Measurements from ENCODE around the gene TMTC1.

TMTC1 gene

DNA sequence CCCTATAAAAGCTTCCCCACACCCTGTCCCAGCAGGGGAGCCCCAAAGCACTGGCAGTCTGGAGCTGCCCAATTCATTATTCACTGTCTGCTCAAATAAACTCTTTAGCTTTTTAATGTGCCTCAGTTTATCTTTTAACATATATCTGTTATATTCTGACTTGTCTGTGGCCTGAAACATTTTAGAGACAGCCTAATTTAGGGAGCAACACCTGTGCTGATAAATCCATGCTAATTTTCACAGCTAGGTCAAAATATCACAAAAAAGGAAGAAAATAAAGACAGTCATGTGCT lies 32.9 kb downstream of the TMTC1 start:
- no peak overlapping the region for H3K4me3 ChIP-seq (ENCODE audit: low read depth, low read length)
- TF ChIP-seq MYC (IDR thresholded peaks at IDR 0.05; ENCODE audit: low read depth, low read length) (no peak), POLR2A (IDR thresholded peaks at IDR 0.05; ENCODE audit: extremely low read depth, insufficient read length) (no peak)
- TF ChIP-seq, protein P1, sequence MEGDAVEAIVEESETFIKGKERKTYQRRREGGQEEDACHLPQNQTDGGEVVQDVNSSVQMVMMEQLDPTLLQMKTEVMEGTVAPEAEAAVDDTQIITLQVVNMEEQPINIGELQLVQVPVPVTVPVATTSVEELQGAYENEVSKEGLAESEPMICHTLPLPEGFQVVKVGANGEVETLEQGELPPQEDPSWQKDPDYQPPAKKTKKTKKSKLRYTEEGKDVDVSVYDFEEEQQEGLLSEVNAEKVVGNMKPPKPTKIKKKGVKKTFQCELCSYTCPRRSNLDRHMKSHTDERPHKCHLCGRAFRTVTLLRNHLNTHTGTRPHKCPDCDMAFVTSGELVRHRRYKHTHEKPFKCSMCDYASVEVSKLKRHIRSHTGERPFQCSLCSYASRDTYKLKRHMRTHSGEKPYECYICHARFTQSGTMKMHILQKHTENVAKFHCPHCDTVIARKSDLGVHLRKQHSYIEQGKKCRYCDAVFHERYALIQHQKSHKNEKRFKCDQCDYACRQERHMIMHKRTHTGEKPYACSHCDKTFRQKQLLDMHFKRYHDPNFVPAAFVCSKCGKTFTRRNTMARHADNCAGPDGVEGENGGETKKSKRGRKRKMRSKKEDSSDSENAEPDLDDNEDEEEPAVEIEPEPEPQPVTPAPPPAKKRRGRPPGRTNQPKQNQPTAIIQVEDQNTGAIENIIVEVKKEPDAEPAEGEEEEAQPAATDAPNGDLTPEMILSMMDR (IDR thresholded peaks at IDR 0.05; ENCODE audit: low read depth, low read length), result no peak
- TF ChIP-seq, protein P2, sequence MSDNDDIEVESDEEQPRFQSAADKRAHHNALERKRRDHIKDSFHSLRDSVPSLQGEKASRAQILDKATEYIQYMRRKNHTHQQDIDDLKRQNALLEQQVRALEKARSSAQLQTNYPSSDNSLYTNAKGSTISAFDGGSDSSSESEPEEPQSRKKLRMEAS (IDR thresholded peaks at IDR 0.05; ENCODE audit: low read depth, low read length), result no peak
- no peak for DNase-seq (ENCODE audit: low read depth)

DNA sequence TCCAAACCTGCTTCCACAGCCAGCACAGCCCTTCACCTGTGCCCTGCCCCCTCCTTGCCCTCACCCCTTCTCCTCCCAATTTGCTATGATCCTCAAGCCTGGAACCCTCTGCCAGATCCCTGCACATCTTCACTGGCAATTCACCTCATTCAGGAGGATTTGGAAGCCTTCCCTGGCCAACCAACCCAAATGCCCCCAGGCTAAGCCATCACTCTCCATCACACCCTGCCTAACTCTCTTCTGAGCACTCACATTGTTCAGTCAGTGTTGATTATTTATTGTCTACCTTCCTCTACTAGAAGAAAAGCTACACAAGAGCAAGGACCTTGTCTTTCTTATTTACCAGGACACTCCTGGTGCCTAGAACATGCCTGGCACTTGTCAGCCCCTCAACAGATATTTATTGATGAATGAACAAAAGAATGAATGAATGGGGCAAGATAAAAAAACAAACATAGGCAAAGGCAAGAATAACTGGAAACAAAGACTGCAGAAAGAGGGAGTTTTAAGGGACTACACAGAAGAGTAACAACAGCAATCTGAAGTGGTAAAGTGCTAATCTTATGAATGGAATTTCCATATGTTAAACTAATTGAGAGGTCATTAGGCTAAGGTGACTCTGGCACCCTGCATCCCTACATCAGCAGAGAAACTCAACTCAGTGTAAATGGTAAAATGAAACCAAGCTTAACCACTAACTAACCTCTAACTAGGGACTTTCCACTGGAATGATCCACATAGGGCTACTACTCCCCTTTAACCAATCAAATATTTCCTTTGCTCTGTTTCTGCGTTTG lies 33.4 kb downstream of the TMTC1 start:
- TF ChIP-seq, protein P1 (IDR thresholded peaks at IDR 0.05; ENCODE audit: low read depth, low read length), result no peak
- TF ChIP-seq POLR2A (IDR thresholded peaks at IDR 0.05; ENCODE audit: extremely low read depth, insufficient read length), result no peak
- TF ChIP-seq MYC (IDR thresholded peaks at IDR 0.05; ENCODE audit: low read depth, low read length), result no peak
- TF ChIP-seq, protein P2 (IDR thresholded peaks at IDR 0.05; ENCODE audit: low read depth, low read length), result no peak
- no peak for DNase-seq (ENCODE audit: low read depth)
- no peak overlapping the region for H3K4me3 ChIP-seq (ENCODE audit: low read depth, low read length)

DNA sequence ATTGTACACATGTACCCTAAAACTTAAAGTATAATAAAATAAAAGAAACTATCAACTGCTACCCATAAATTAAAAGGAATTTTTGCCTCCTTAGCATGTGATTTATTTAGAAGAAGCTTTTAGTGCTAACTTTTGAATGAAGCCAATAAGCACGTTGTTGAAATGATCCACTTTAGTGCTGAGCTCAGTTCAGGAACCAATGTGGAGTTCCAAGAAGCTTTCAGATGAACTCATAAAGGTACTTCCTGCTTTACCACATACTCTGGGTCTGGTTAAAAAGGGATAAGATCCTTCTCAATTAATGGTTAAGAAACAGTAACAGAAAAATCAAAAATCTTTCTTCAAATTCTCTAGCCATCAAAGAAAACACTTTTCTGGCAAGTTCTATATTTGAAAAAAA lies 39.4 kb downstream of the TMTC1 start:
- H3K4me3 ChIP-seq (ENCODE audit: low read depth, low read length), result no peak overlapping the region
- TF ChIP-seq, protein P1 (IDR thresholded peaks at IDR 0.05; ENCODE audit: low read depth, low read length), result no peak
- TF ChIP-seq POLR2A (IDR thresholded peaks at IDR 0.05; ENCODE audit: extremely low read depth, insufficient read length), result no peak
- TF ChIP-seq, protein P2 (IDR thresholded peaks at IDR 0.05; ENCODE audit: low read depth, low read length), result no peak
- no peak for TF ChIP-seq MYC (IDR thresholded peaks at IDR 0.05; ENCODE audit: low read depth, low read length)
- no peak for DNase-seq (ENCODE audit: low read depth)

DNA sequence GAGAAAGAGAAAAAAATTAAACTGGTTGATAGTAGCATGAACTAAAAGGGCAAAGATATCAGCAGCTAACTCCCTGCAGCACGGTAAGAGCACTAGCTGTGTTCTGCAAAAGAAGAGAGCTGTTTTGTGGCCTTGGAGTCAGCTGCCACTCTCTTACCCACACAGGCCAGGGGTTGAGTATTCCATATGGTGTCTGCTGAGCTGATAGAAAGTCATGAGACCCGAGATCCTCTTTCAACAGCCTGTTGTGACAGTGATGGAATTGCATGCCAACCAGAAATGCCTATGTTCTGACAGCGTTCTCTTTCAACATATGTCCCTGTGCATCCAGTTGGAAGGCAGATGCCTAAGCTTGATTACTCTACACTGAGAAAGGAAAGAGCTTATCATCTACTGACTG lies 39.9 kb downstream of the TMTC1 start:
- DNase-seq (ENCODE audit: low read depth), result no peak
- TF ChIP-seq POLR2A (IDR thresholded peaks at IDR 0.05; ENCODE audit: extremely low read depth, insufficient read length), result no peak
- no peak overlapping the region for H3K4me3 ChIP-seq (ENCODE audit: low read depth, low read length)

DNA sequence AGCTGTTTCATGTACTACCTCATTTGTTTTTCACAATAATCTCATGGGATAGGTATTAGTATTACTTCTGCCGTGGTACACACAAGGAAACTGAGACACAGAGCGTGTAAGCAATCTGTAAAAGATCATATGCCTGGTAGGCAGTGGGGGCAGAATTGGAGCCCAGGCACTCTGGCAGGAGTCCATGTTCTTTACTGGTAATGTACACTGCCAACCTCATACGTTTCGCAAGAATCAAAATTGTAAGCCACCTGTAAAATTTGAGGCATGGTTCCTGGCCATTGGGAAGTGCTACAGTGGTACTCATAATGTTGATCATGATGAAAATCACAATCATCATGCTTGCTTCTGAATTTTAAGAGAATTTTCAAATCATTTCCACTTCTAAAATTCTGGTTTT lies 40.7 kb downstream of the TMTC1 start:
- no peak for DNase-seq (ENCODE audit: low read depth)
- no peak overlapping the region for H3K4me3 ChIP-seq (ENCODE audit: low read depth, low read length)
- TF ChIP-seq, protein P1 (IDR thresholded peaks at IDR 0.05; ENCODE audit: low read depth, low read length), result no peak
- TF ChIP-seq MYC (IDR thresholded peaks at IDR 0.05; ENCODE audit: low read depth, low read length) (no peak), POLR2A (IDR thresholded peaks at IDR 0.05; ENCODE audit: extremely low read depth, insufficient read length) (no peak)
- TF ChIP-seq, protein P2 (IDR thresholded peaks at IDR 0.05; ENCODE audit: low read depth, low read length), result no peak

DNA sequence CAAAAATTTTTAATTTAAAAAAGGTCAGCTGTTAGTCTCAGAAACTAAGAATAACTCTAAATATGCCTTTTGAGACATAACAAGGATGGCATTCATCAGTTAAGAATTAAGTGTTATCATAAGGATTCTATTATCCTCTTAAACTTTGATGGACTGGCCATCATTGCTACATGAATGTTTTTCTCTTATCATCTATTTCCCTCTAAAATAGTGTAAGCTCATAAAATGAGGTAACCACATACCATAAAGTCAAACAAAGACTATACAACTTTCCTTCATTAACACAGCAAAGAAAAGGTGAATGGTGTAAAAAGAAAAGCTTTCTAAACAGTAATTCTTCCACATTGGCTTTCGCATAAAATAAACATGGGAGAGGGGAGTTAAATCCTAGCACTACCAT lies 41.1 kb downstream of the TMTC1 start:
- TF ChIP-seq MYC (IDR thresholded peaks at IDR 0.05; ENCODE audit: low read depth, low read length), result no peak
- TF ChIP-seq, protein P2 (IDR thresholded peaks at IDR 0.05; ENCODE audit: low read depth, low read length), result no peak
- TF ChIP-seq, protein P1 (IDR thresholded peaks at IDR 0.05; ENCODE audit: low read depth, low read length), result no peak
- no peak for TF ChIP-seq POLR2A (IDR thresholded peaks at IDR 0.05; ENCODE audit: extremely low read depth, insufficient read length)
- H3K4me3 ChIP-seq (ENCODE audit: low read depth, low read length), result no peak overlapping the region
- no peak for DNase-seq (ENCODE audit: low read depth)

All from NB4 (cell line).